ENCODE data around the gene HNRNPA0. TPM values are rescaled to one million over a fixed set of nuclear protein-coding genes. Genes with fewer than 3 reads are reported as not detected.

Gene HNRNPA0
- total RNA-seq (9.2 TPM), polyA plus RNA-seq (ENCODE audit: insufficient read depth in 1 of 8, insufficient read length in 8 of 8, low replicate concordance in 1 of 8) (10 to 100 TPM; 31.2 to 55.2 (median 42.7) TPM)
- long read RNA-seq, donor 1, full-length matches to known transcripts = 79 of 79 reads
- long read RNA-seq, donor 1, partial matches to known transcripts = 0 of 79 reads
- long read RNA-seq, donor 1, other reads (novel, unspliced or antisense) = 0 of 79 reads
- long read RNA-seq, donor 2, full-length matches to known transcripts = 21 of 21 reads
- long read RNA-seq, donor 2, partial matches to known transcripts = 0 of 21 reads
- long read RNA-seq, donor 2, other reads (novel, unspliced or antisense) = 0 of 21 reads
- long read RNA-seq, donor 3, full-length matches to known transcripts = 171 of 171 reads
- long read RNA-seq, donor 3, partial matches to known transcripts = 0 of 171 reads
- long read RNA-seq, donor 3, other reads (novel, unspliced or antisense) = 0 of 171 reads
- long read RNA-seq, donor 4, full-length matches to known transcripts = 96 of 96 reads
- long read RNA-seq, donor 4, partial matches to known transcripts = 0 of 96 reads
- long read RNA-seq, donor 4, other reads (novel, unspliced or antisense) = 0 of 96 reads
- long read RNA-seq, donor 5, full-length matches to known transcripts = 422 of 422 reads
- long read RNA-seq, donor 5, partial matches to known transcripts = 0 of 422 reads
- long read RNA-seq, donor 5, other reads (novel, unspliced or antisense) = 0 of 422 reads
- long read RNA-seq, donor 6, full-length matches to known transcripts = 235 of 235 reads
- long read RNA-seq, donor 6, partial matches to known transcripts = 0 of 235 reads
- long read RNA-seq, donor 6, other reads (novel, unspliced or antisense) = 0 of 235 reads
- long read RNA-seq, donor 7, full-length matches to known transcripts = 268 of 268 reads
- long read RNA-seq, donor 7, partial matches to known transcripts = 0 of 268 reads
- long read RNA-seq, donor 7, other reads (novel, unspliced or antisense) = 0 of 268 reads
- long read RNA-seq, donor 8, full-length matches to known transcripts = 166 of 166 reads
- long read RNA-seq, donor 8, partial matches to known transcripts = 0 of 166 reads
- long read RNA-seq, donor 8, other reads (novel, unspliced or antisense) = 0 of 166 reads
- long read RNA-seq, donor 9, full-length matches to known transcripts = 179 of 179 reads
- long read RNA-seq, donor 9, partial matches to known transcripts = 0 of 179 reads
- long read RNA-seq, donor 9, other reads (novel, unspliced or antisense) = 0 of 179 reads
- long read RNA-seq, donor 10, full-length matches to known transcripts = 255 of 255 reads
- long read RNA-seq, donor 10, partial matches to known transcripts = 0 of 255 reads
- long read RNA-seq, donor 10, other reads (novel, unspliced or antisense) = 0 of 255 reads
- long read RNA-seq, donor 11, full-length matches to known transcripts = 188 of 188 reads
- long read RNA-seq, donor 11, partial matches to known transcripts = 0 of 188 reads
- long read RNA-seq, donor 11, other reads (novel, unspliced or antisense) = 0 of 188 reads

DNA sequence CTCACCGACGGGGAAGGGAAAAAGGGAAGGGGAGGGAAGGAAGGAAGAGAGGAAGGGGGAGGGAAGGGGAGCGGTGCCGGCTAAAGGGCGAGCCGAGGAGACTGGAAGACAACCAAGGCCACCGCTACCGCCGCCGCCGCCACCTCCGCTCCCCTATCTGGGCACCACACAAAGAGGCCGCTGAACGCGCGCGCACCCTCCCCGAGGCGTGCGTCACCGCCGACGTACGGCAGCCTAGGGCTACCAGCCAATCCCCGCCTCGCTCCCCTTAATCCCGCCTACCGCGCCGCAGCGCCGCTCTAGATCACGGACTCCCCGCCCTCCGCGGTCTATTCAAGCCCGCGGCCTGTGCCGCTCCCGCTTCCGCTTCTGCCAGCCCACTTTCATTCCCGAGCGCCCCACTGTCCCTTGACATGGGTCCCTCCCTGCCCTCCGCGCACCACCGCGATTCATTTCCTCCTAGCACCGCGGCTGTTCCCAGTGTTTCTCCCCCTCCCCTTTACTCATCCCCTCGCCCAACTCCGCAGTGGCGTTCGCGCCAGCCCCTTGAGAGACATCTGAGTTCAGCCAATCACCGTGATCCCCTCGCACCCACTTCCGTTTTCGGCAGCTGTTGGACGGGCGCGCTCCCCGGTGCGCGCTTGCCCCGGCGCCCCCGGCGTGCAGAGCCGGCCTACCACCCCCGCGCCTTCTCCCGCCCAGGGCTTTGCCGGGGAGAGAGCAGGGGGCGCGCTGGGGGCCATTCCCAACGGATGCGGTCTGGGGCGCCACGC, at the start of gene HNRNPA0:
HNRNPA0 (minus strand) TSS at position 176 of the 773 bp plus-strand sequence. CDS start 297 bp downstream, outside the sequence.
- Histone ChIP-seq H3K4me1 (ENCODE audit: control insufficient read depth, insufficient read depth, low read length) (peaks cover 3% of the 10 kb centered on the region), H3K9me3 (replicated peaks; ENCODE audit: control insufficient read depth, low read depth, low read length) (no peaks in the 10 kb centered on the region), H3K36me3 (ENCODE audit: control insufficient read depth, insufficient read depth, low read length) (peaks cover 2% of the 10 kb centered on the region), H3K4me3 (ENCODE audit: low read length) (peak within 1 kb of the TSS; percentile 99), H3K27me3 (ENCODE audit: control insufficient read depth, insufficient read depth, low read length) (no peaks in the 10 kb centered on the region), H3K27ac (ENCODE audit: low read length) (peak within 1 kb of the TSS; percentile 100)
- DNase-seq = peak; percentile 99
- under 1% methylated on average over 79 of the region's 79 CpGs for WGBS (ENCODE audit: insufficient coverage)

DNA sequence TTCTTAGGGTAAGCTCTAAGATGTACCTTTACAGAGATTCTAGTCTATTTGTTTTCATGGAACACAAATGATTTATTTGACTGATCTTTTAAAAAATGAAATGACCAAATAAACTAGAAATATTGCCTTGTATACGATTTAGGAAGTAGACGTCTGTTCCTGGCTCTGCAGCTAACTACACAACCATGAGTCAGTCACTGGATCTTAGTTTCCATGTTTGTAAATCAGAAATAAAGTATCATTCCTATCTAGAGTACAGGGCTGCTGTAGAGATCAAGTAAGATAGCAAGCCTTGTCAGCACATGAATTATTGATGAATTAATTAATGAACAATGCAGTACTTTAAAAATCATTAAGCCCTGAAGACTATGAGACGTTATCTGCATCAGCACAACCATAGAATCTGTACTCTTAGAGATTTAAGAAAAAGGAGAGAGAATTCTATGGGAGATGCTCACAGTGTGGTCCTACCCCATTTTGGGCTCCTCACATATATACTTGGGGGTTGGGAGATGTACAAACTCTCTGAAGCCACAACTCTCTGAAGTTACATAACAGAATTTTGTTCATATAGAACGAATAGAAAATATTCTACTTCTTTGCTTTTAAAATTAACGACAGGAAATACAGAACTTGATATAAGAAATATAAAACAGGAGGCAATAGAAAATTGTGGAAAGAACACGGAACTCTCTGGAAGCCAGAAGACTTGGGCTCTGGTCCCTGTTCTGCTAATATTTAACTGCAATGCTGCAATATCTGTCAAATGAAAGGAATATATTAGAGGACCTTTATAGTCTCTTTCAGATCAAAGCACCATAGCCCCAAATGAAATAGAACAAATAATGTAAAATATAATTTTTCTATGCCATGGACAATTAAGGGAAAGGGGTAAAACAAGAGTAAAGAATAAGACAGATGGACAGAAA, 48.4 kb upstream of the HNRNPA0 start:
- no peaks in the 10 kb centered on the region for H3K4me1 ChIP-seq (ENCODE audit: control insufficient read depth, insufficient read depth, low read length)
- no peak for DNase-seq
- WGBS (ENCODE audit: insufficient coverage) = no CpG with 5 or more reads among the region's 6 CpGs
- no peaks in the 10 kb centered on the region for H3K27me3 ChIP-seq (ENCODE audit: control insufficient read depth, insufficient read depth, low read length)
- no peak overlapping the region for H3K4me3 ChIP-seq (ENCODE audit: low read length)
- H3K9me3 ChIP-seq (replicated peaks; ENCODE audit: control insufficient read depth, low read depth, low read length) = no peaks in the 10 kb centered on the region
- no peaks in the 10 kb centered on the region for H3K36me3 ChIP-seq (ENCODE audit: control insufficient read depth, insufficient read depth, low read length)
- no peak overlapping the region for H3K27ac ChIP-seq (ENCODE audit: low read length)

DNA sequence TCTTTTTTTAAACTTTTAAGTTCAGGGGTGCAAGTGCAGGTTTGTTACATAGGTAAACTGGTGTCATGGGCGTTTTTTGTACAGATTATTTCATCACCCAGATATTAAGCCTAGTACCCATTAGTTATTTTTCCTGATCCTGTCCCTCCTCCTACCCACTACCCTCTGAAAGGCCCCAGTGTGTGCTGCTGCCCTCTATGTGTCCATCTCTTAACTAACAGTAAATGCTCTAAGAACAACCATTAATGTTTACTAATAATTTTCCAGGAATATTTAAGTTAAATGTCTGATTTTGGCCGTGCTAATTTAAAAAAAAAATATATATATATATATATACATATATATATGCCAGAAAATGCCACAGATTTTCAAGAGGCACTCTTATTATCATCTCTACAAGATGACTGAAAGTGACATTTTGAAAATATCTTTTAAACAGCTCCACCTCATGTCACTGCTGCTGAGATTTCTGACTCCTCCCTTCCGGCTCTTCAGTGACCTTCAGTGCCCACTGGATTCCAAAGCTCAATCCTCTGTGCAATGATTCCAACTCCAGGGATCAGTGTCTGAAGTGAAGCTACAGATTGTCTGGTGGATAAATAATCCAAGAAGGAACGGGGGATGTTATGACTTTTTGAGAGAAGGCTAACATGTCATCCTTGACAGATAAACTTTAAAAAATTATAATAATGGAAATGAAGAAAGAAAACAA, 46.7 kb upstream of the HNRNPA0 start:
- no peak for DNase-seq
- Histone ChIP-seq H3K27me3 (ENCODE audit: control insufficient read depth, insufficient read depth, low read length) (no peaks in the 10 kb centered on the region), H3K9me3 (replicated peaks; ENCODE audit: control insufficient read depth, low read depth, low read length) (no peaks in the 10 kb centered on the region), H3K36me3 (ENCODE audit: control insufficient read depth, insufficient read depth, low read length) (no peaks in the 10 kb centered on the region), H3K4me1 (ENCODE audit: control insufficient read depth, insufficient read depth, low read length) (no peaks in the 10 kb centered on the region), H3K4me3 (ENCODE audit: low read length) (no peak overlapping the region), H3K27ac (ENCODE audit: low read length) (no peak overlapping the region)
- no CpG with 5 or more reads among the region's 4 CpGs for WGBS (ENCODE audit: insufficient coverage)

DNA sequence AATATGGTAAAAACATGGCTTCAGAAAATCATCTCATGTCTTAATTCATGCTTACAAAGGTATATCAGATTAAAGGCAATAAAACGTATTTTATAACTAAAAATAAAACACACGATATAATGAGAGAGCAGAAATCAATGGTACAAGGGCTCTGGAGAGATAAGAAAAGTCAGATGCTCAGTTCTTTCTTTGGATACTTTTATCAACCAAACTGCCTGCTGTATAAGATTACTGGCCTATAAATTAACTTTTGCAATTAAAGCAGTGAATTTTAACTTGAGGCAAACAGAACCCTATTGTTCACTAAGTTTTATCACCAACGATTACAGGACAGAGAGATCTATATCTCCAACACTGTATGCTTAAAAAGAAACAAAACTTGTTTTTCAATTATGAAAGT, 42.1 kb upstream of the HNRNPA0 start:
- Histone ChIP-seq H3K4me1 (ENCODE audit: control insufficient read depth, insufficient read depth, low read length) (no peaks in the 10 kb centered on the region), H3K4me3 (ENCODE audit: low read length) (no peak overlapping the region), H3K27me3 (ENCODE audit: control insufficient read depth, insufficient read depth, low read length) (no peaks in the 10 kb centered on the region), H3K36me3 (ENCODE audit: control insufficient read depth, insufficient read depth, low read length) (no peaks in the 10 kb centered on the region), H3K9me3 (replicated peaks; ENCODE audit: control insufficient read depth, low read depth, low read length) (no peaks in the 10 kb centered on the region), H3K27ac (ENCODE audit: low read length) (no peak overlapping the region)
- WGBS (ENCODE audit: insufficient coverage) = no CpG with 5 or more reads among the region's 3 CpGs
- no peak for DNase-seq

DNA sequence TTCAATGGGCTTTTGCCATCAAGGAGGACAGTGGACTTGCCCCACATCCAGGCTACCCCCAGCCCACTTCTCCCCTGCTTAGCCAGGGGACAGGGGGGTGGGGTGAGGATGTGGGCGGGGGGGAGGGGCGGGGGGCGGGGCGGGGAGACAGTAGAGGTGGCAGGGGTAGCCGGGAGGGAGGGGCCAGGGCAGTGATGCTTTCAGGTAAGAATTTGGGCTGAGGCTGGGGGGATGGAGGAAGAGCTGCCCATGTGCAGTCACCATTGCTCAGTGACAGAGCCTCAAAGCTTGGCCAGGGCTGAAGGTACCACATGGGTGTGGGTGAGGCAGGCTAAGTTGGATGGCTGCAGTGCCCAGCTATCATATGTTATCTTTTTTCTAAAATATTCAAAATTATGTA, 40.7 kb upstream of the HNRNPA0 start:
- Histone ChIP-seq H3K27me3 (ENCODE audit: control insufficient read depth, insufficient read depth, low read length) (no peaks in the 10 kb centered on the region), H3K4me3 (ENCODE audit: low read length) (no peak overlapping the region), H3K36me3 (ENCODE audit: control insufficient read depth, insufficient read depth, low read length) (no peaks in the 10 kb centered on the region), H3K4me1 (ENCODE audit: control insufficient read depth, insufficient read depth, low read length) (no peaks in the 10 kb centered on the region), H3K9me3 (replicated peaks; ENCODE audit: control insufficient read depth, low read depth, low read length) (no peaks in the 10 kb centered on the region), H3K27ac (ENCODE audit: low read length) (no peak overlapping the region)
- no CpG with 5 or more reads among the region's 5 CpGs for WGBS (ENCODE audit: insufficient coverage)
- DNase-seq = no peak

DNA sequence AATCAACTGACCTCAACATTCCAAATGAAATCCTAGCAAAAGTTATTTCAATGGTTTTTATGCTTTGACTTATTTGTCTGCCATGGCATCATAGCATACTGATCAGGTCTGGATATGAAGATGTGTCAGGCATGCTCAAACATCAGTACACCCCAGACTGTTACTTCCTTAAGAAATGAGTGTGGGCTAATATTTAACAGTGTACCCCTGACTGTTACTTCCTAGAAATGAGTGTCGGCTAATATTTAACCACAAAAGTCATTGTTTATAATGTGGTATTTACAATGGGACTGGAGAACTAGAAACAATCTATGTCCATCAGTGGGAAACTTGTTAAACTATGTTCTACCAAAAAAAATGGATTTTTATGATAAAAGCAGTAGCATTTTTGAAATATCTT, 38.1 kb upstream of the HNRNPA0 start:
- Histone ChIP-seq H3K4me3 (ENCODE audit: low read length) (no peak overlapping the region), H3K36me3 (ENCODE audit: control insufficient read depth, insufficient read depth, low read length) (no peaks in the 10 kb centered on the region), H3K27ac (ENCODE audit: low read length) (no peak overlapping the region), H3K27me3 (ENCODE audit: control insufficient read depth, insufficient read depth, low read length) (no peaks in the 10 kb centered on the region), H3K9me3 (replicated peaks; ENCODE audit: control insufficient read depth, low read depth, low read length) (no peaks in the 10 kb centered on the region), H3K4me1 (ENCODE audit: control insufficient read depth, insufficient read depth, low read length) (no peaks in the 10 kb centered on the region)
- WGBS (ENCODE audit: insufficient coverage) = no CpG with 5 or more reads among the region's 1 CpG
- DNase-seq = no peak

DNA sequence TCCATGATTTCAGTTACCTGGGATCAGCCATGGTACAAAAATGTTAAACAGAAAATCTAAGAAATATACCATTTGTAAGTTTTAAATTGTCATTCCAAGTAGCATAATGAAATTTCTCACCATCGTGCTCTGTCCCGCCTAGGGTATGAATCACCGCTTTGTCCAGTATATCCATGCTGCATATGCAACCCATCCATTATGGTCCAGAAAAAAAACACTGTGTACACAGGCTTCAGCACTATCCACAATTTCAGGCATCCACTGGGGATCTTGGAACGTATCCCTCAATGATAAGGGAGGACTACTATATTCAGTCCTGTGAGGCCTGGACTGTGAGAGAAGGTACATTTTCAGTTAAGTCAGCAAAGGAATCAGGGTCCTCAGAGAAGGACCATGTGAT, 37.6 kb upstream of the HNRNPA0 start:
- WGBS (ENCODE audit: insufficient coverage) = 100% methylated on average over 3 of the region's 4 CpGs
- H3K4me3 ChIP-seq (ENCODE audit: low read length) = no peak overlapping the region
- H3K27me3 ChIP-seq (ENCODE audit: control insufficient read depth, insufficient read depth, low read length) = no peaks in the 10 kb centered on the region
- H3K27ac ChIP-seq (ENCODE audit: low read length) = no peak overlapping the region
- H3K9me3 ChIP-seq (replicated peaks; ENCODE audit: control insufficient read depth, low read depth, low read length) = no peaks in the 10 kb centered on the region
- H3K4me1 ChIP-seq (ENCODE audit: control insufficient read depth, insufficient read depth, low read length) = no peaks in the 10 kb centered on the region
- DNase-seq = no peak
- no peaks in the 10 kb centered on the region for H3K36me3 ChIP-seq (ENCODE audit: control insufficient read depth, insufficient read depth, low read length)

DNA sequence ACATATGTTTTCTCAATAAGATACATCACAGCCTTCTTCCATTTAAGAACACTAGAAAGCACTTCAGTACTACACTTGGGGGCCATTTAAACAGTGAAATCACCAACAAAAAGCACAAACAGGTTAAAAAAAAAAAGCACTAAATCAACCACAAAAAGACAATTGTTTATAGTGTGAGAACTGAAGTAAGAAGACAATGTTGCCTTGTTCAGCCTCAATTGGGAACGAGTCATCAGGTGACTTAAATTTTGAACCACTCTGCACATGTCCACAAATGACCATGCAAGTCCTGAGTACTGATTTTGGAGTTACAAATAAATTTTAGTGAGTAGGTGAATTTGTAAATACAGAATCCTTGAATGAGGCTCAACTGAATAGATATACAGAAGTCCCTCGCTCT, 37.2 kb upstream of the HNRNPA0 start:
- no peaks in the 10 kb centered on the region for H3K36me3 ChIP-seq (ENCODE audit: control insufficient read depth, insufficient read depth, low read length)
- H3K9me3 ChIP-seq (replicated peaks; ENCODE audit: control insufficient read depth, low read depth, low read length) = no peaks in the 10 kb centered on the region
- H3K27ac ChIP-seq (ENCODE audit: low read length) = no peak overlapping the region
- H3K27me3 ChIP-seq (ENCODE audit: control insufficient read depth, insufficient read depth, low read length) = no peaks in the 10 kb centered on the region
- H3K4me1 ChIP-seq (ENCODE audit: control insufficient read depth, insufficient read depth, low read length) = no peaks in the 10 kb centered on the region
- DNase-seq = no peak
- WGBS (ENCODE audit: insufficient coverage) = no CpG with 5 or more reads among the region's 2 CpGs
- H3K4me3 ChIP-seq (ENCODE audit: low read length) = no peak overlapping the region
